Kidney tubule cell (primary cell): ENCODE results near the gene NOS2.
"Not testable (repeated sequence)": the region's sequence is repeated elsewhere in the genome, so short reads cannot be mapped to it uniquely, and the experiment has no call there.

Experiments
- DNase-seq: peaks from one replicate; pipeline ENCODE4 v3.0.0-alpha.2; 2018; ENCODE audit warnings: low spot score

The NOS2 gene

DNA sequence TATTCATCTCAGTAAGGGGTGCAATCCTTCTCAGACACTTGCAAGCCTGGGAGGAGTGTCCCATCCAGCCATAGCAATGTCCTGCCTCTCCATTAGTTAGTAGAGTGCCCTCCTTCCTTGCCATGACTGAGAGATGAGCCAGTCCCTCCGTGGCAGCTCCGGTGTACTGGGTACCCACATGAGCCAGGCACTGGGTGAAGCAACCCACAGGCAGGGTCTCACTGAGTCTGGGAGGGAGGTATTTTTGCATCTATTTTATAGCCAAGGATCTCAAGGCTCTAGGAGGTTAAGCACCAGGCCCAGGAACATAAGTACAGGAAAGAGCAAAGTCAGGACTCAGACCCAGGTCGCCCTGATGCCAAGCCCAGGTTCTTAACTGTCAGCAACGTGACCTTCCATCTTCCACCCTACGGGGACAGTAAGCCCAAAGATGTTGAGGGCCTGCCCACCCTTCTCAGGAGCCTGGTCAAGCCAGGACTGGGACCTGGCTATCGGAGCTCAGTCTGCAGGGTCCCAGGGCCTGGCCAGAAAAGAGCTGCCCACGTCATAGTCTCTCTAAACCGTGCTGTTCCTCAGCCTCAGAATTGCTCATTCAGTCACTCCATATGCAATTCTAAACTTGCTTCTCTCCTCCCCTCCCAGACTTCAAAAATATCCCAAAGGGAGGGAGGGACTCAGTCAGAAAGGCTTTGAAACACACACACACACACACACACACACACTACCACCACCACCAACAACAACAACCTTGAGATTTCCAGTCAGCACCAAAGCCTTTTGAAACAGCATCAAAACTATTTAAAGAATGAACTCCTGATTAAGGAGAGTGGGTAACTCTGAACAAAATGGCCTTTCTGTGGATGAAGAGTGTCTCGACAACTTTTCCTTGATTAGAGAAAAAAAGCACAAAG is 16.6 kb downstream of the NOS2 start:
- DNase-seq = no peak

DNA sequence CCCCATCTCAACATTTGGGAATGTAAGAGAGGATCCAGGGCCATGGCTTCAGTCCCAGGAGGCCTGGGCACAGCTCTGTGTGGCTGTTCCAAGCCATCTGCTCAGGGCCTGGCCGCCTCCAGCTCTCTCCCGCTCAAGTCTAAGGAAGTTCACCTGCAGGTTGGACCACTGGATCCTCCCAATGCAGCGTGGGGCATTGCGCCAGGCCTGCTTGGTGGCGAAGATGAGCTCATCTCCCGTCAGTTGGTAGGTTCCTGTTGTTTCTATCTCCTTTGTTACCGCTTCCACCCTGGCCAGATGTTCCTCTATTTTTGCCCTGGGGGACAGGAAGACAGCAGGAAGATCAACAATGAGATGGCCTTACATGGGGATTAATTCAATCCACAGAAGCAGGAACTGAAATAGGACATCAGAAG is 17.5 kb downstream of the NOS2 start:
- DNase-seq = no peak

DNA sequence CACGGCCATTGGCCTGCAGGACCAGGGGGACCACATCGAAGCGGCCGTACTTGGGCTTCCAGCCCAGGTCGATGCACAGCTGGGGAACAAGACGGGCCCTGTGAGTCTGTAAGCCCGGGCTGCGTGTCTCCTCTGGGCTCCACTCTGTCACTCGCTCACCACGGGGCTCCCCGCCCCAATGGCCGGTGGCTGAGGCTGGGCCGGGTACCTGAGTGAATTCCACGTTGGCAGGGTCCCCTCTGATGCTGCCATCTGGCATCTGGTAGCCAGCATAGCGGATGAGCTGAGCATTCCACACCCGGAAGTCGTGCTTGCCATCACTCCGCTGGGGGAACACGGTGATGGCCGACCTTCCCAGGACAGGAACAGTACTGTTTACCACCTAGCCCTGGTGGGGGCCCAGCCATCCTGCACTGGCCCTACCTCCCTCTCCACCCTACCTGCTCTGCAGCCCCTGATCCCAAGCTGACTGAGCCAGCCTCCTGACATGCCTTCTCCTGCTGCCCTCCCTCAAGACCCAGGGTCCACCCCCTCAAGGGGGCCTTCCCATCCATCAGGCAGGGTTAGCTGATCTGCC is 19.4 kb downstream of the NOS2 start:
- DNase-seq = no peak

DNA sequence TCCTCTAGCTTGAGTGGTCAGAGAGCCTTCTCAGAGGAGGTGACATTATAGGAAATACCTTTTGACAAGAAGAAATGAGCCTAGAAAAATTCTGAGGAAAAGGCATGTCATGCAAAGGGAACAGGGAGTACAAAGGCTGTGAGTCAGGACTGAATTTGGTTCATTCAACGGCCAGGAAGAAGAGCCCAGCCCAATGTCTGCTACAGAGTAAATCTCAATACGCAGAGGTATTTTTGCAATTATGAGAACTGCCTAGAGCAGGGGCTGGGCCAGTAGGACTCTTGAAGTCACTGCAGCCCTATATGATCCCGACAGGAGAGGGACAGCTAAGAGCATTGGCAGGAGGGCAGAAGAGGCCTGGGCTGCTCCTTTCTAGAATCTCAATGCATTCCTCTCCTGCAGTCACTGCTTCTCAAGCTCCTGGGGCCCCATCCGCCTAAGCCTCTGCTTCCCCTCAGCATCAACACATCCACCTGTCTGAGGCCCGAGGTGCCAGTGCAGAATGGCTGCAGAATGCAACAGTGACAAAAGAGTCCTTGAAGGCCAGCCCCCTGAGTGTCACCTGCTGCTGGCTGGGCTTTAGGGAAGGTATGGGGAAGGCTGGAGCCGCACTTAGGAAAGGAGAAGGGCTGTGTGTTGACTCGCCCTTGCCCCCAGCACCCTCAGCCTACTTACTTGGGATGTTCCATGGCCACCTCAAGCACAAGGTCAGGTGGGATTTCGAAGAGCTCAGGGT is 20.1 kb downstream of the NOS2 start:
- DNase-seq = no peak

DNA sequence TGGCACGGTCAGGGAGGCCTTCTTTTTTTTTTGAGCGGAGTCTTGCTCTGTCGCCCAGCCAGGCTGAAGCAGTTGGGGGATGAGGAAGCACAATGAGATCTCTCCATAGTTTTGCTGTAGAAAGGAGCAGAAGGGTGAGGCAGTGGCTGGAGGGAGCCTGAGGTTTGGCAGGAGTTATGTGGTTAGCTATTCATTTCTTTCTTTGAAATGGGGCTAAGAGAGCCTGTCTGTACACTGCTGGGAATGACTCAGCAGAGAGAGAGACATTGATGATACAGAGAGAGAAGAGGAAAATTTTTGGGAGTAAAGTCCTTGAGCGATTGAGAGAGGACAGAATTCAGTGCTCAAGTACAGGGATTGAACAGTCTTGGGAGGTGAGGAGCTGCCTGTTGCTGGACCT is 22.1 kb downstream of the NOS2 start:
- peak; percentile 69 for DNase-seq

DNA sequence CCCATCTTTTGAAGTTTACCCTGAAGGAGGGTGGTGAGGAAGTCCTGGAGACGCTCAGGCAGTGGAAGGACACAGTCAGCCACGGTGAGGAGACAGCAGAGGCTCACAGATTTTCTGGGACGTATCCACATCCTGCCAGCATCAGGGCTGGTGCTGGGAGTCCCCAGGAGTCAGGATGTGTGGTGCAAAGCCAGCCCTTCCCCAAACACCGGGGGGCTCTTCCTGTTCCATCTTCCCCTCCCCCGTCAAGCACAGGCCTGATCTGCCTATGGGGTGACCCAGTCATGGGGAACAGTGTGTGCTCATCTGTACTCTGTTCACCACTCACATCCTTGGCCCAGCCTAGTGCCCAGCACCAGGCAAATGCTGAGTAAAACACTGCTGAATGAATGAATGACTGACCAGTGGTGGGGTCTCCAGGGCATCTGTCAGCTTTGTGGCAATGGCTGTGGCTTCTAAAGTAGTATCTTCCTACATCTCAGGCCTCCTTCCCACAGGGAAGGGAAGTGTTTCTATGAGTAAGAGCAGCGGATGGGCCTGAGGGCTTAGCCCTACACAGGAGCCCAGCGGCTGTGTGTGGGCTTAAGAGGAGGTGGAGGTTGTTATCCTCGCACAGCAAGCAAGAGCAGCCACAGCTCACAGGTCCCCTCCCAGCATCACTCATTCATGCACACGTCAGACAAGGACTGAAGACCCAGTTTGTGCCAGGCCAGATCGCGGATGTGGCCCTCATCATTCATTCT is 23.3 kb downstream of the NOS2 start:
- DNase-seq = peak; percentile 9

DNA sequence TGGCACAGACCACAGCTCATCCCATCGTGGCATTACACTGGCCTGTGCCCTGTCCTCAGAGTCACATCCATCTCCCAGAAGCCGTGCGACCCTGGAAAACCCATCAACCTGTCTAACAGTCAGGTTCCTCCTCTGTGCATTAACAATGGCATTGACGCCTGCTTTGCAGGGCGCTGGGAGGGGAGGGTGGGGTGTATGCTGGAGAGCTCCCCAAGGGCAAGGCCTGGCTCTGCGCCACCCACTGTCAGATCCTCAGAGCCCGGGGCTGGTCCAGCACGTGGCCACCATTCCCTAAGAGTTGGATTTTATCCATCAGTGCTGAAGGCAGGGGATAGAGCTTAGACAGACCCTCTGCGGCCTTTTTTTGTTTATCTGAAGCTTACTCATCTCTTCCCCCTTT is 28.7 kb downstream of the NOS2 start:
- no peak for DNase-seq

DNA sequence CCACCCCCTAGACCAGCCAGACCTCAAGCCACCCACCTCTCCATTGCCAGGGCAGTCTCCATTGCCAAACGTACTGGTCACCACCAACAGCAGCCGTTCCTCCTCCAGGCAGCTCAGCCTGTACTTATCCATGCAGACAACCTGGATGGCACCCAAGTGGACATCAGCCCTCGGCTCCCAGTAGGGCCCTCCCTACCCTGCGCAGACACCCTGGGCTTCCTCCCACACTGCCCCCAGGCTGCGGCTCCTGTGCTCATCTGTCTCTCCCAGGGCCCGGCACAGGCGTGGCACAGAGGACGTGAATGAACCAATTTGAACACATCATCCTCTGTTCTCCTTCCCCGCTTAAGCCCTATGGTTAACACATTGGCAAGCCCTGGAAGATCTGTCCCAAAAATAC is 29.5 kb downstream of the NOS2 start:
- no peak for DNase-seq

DNA sequence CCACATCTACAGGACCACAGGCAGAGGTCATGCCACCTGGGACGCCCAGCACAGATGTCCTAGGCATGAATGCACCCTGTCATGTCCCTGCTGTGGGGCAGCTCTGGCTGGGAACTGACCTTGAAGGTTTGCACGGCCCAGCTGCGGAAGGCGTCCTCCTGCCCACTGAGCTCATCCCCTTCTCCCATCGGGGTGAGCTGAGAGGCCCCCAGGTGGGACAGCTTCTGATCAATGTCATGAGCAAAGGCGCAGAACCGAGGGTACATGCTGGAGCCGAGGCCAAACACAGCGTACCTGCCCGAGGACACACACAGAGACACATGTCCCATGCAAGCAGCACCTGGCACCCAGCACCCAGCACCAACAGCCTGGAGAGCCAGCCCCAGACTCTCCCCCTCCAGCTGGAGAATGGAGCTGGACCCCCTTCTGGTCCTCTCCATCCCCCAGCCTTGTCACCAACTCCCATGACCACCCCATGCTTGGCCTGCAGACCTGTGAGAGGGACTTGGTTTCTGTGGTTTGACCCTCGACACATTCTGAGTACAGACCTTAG is 31.4 kb downstream of the NOS2 start:
- DNase-seq = no peak

DNA sequence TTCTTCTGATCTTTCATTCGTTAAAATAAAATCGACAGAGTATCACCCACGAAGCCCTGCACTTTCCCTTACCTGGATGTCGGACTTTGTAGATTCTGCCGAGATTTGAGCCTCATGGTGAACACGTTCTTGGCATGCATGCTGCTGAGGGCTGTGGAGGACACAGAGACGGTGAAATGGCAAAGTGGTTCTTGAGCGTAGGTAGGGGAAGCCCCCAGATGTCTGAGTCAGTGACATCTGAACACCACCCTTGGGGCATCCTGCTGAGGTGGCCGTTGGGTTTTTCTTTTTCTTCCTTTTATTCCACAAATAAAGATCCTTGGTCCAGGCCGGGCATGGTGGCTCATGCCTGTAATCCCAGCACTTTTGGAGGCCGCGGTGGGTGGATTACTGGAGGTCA is 33.9 kb downstream of the NOS2 start:
- no peak for DNase-seq

DNA sequence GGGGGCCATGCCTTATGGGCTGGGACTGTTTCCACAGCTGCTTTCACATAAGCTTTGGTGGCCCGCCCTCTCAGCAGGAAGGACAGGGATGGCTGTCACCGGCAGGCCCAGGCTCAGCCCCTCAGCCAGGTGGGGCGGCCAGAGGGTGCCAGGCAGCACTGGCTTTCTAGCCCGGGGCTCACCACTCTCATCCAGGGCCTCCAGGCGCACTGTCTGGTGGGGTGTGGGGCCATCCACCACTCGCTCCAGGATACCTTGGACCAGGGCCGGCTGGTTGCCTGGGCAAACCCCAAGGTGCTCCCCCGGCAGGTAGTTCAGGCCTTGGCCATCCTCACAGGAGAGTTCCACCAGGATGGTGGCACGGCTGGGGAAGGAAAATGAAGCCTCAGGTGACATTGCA is 35.0 kb downstream of the NOS2 start:
- no peak for DNase-seq

DNA sequence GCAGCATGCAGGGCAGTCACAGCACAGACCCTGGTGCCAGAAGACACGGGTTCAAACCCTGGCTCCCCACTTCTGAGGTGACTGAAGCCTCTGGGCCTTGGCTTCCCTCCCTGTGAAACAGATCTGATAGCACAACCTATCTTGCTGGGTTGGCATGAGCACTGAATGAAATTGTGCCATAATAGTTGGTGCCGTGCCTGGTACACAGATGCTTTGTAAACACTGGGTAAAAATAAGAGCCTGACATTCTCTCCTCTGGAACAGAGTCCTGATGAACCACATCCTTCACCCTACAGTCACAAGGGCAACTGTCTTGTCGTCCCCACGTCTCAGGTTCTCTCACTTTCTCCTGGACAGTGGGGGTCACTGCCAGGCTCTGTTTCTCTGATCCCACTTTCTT is 35.7 kb downstream of the NOS2 start:
- DNase-seq = no peak

DNA sequence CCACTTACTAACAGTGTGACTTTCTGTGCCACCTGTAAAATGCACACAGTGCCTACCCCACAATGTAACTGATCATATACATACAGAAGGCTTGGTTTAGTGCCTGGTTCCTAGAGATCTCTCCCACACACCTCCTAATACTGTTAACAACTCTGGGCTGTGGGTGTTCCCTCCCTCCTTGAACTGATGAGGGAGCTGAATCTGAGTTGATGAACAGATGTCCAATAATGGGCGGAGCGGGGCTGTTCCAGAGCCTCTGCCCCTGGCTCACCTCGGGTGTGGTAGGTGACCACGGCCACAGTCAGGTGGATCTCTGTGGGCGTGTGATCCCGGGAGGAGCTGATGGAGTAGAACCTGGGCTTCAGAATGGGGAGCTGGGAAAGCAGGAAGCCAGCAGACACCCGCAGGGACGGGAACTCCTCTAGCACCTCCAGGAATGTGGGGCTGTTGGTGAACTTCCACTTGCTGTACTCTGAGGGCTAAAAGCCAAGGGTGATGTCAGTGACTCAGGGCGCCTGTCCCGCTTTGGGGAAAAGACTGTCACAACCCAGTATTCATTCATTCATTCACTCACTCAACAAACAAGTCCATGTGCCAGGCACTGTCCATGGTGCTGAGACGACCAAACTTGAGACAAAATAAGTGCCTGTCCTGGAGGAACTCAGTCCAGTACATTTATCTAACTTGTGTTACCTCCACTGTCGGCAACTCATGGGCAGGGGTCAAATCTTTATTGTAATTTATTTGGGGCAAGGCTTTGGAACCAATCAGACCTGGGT is 37.6 kb downstream of the NOS2 start:
- DNase-seq = peak; percentile 10

DNA sequence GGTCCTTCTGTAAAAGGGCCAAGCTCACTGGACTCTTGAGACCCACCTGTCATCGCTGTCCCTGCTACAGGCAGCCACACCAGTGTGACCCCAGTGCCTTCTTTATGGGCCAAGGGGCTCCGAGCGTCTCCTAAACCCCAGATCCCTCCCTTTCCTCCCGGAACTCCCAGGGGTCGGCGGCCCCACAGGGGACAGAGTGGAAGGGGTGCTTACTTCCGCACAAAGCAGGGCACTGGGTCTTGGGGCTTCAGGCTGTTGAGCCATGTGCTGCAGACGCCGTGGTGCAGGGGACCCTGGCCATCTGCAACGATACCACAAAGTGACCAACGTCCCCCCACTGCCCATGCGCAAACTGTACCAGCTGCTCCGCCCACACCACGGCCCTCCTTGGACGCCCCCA is 39.4 kb downstream of the NOS2 start:
- not testable (repeated sequence) for DNase-seq

DNA sequence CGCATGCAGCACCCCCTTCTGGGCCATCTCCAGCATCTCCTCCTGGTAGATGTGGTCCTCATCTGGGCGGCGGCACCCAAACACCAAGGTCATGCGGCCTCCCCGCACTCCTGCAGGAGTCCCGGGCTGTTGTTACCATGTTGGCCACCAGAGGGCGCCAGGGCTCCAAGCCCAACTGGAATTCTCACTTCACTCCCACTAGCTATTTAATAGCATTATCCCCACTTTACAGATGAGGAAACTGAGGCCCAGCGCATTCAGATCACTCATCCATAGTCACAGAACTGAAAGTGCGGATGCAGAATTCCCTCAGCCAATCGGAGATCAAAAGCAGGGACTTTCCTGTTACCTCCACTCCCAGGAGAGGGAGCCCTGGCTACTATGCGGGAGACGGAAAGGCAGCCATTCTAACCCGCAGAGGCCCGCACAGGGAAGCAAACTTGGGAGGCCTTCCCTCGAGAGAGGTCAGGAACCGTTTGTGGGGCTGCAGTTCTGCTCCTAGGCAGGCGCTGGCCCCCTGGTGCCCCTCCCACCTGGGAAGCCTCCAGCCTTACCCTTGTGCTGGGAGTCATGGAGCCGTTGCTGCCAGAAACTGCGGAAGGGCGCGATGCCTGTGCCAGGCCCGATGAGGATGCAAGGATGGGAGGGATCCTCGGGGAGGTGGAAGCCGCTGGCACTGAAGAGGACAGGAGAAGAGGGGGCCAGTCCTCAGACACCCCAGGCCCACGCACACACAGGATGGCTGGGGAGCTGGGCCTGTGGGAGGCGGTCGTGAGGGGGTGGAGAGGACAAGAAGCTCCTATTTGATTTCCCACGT is 40.1 kb downstream of the NOS2 start:
- DNase-seq = peak; percentile 54

DNA sequence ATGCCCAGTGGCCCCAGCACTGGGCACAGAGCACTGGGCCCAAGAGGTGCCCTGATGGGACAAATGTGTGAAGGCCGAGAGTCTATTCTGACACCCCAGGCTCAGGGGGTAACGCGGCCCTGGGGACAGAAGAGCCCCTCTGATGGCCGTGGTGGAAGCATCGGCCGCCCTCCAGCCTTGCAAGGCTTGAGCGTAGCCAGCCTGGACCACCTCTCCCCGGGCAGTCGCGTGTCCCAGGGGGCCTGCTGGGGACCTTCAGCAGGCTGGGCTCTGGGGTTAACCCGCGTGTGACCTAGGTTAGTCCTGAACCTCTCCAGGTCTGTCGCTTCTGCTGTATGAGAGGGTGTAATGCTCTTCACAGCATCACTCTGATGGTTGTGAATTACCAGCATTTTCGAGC is 40.8 kb downstream of the NOS2 start:
- no peak for DNase-seq

DNA sequence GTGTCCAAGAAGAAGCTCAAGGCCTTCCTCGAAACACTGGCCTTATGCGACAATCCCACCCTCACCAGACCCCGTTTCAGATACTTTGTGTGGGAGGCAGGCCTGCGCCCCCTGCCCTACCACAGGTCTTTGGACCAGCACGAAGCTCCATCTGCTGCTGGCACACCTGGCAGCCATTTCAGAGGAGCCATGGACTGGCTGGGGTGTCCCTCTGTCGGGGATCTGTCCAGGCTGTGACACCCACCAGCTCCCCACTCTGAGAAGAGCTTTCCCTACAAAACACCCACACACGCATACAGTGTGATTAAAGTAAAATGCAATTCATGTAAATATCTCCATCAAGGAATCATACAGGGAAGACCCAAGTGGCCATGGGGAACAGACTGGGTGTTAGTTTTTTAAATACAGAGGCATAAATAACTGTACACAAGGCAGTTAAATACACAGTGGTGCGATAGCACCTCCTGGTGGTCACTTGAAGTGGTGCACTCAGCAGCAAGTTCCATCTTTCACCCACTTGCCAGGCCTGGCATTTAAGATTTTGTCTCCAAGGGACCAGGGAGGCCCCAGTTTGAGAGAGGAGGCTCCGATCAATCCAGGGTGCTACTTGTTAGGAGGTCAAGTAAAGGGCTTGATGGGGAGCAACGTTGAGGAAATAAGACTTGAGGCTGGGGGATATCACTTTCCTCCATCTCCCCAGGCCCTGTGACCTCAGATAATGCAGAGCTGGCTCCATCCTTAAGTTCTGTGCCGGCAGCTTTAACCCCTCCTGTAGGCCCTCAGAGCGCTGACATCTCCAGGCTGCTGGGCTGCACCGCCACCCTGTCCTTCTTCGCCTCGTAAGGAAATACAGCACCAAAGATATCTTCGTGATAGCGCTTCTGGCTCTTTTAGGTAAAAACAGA is 43.6 kb downstream of the NOS2 start:
- DNase-seq = peak; percentile 62

DNA sequence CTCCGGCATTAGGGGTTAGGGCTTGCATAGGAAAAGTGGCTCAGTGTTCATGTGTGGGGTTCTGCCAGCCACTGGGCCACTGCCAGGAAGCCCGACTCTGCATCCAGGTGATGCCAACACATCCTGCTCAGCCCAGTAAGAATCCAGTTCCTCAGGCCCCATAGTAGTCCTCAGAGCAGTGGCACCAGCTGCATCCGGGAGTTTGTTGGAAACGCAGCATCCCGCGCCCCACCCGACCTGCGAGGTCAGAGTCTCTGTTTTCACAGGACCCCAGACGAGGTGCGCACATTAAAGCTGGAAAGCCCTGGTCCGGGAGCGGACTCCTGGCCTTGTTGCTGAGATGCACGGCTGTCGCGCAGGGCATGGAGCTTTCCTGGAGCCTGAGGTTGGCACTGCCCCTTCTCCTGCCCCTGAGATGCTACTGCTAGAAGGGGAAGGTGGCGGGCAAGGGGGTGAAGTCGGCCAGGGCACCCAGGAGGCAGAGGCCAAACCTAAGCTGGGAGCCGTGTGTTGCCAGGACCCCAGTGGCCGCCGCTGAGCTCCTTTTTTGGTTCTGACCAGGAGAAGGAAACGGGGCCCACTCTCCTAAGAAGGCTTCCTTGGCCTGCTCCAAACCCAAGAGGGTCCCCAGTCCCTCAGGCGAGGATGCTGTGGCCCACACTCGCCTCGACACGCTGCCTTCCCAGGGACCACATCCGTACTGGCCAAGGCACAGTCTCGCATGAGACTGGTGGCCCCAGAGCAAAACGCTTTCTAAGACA is 44.4 kb downstream of the NOS2 start:
- DNase-seq = no peak

DNA sequence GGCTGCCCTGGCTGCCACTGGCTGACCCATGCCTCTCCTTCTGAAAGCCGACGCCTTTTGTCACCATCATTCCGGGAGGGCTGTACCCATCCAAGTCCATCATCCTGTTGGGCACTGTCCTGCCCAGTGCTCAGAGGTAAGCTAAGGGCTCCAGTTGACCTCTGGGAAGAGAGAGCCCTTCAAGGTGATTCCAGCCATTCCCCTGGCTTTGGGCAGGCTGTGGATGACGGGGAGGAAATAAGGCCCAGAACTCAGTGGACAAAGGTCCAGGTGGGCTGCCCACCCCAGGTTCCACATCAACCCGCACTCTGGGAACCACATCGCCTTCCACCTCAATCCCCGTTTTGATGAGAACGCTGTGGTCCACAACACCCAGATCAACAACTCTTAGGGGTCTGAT is 45.8 kb downstream of the NOS2 start:
- no peak for DNase-seq
